GM19351 (cell line): ENCODE data around the gene ITGB7.

Experiments
- ATAC-seq: cut with Tn5 transposase; IDR thresholded peaks from one replicate; pipeline ENCODE4 v1.9.1; 2021; ENCODE audit warnings: mild to moderate bottlenecking, moderate library complexity; ENCODE audit not compliant: unreplicated experiment

Gene ITGB7

GRCh38 chr12:53207042-53207441 lies at the start of gene ITGB7:
Gene ITGB7 (minus strand): TSS chr12:53207251. CDS start chr12:53200443, 6,808 bp downstream.
- peak; percentile 53 for ATAC-seq

GRCh38 chr12:53255996-53256395 lies 48.9 kb upstream of the ITGB7 start:
- ATAC-seq: no peak

GRCh38 chr12:53254816-53255545 lies 47.9 kb upstream of the ITGB7 start:
- ATAC-seq: no peak

GRCh38 chr12:53253298-53253697 lies 46.2 kb upstream of the ITGB7 start:
- no peak for ATAC-seq

- no peak for ATAC-seq
Observed at GRCh38 chr12:53252349-53252916, 45.4 kb upstream of the ITGB7 start.

DNA sequence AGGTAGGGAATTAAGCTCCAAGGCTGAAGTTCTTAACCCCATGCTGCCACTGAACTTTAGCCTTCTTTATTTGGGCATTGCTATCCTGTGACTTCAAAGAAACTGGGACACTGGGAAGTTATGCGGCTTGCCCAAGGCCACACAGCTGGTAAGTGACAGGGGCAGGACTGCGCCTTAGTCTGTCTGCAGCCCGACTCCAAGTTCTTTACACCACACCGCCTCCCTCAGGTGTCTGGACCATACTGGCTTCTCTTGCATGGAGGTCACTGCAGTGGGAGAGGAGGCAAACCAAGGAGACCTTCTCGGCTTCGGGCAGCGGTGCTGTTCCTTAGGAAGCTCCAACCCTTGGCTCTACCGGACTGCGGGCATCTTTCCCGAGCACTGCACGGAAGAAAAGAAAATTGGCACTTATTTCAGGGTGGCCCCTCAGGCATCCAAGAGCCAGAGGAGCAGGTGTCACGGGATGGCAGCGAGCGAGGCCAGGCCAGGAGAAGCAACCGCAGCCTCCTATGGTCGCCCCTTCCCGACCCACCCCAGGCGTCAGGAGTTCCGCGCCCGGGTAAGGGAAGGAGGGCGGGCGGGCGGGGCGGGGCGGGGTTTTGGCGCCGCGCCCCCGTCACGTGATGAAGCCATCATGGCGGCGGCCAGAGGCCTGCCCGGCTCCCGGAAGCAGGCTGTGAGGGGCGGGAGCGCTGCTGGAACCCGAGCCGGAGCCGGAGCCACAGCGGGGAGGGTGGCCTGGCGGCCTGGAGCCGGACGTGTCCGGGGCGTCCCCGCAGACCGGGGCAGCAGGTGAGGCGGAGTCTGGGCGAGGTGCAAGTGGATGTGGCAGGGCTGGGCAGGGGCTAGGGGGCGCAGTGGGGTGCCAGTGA lies 44.7 kb upstream of the ITGB7 start:
- ATAC-seq: peak; percentile 71

GRCh38 chr12:53245286-53245685 lies 38.2 kb upstream of the ITGB7 start:
- no peak for ATAC-seq

DNA sequence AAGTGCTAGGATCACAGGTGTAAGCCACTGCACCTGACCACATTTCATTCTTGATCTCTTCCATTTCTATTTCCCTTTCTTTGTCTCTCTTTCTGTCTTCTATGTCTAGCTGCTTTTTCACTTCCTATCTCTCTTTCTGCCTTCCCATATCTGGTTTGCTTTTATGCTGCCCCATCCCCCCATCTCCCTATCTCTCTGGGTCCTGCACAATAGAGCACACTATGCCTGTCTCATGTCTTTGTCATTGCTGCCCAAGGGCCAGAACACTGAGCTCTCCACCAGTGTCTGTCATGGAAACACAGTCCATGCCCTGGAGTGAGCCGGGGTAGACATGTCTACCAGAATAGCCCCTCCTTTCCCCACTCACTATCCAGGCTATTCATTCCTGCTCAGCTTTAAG lies 37.3 kb upstream of the ITGB7 start:
- no peak for ATAC-seq

DNA sequence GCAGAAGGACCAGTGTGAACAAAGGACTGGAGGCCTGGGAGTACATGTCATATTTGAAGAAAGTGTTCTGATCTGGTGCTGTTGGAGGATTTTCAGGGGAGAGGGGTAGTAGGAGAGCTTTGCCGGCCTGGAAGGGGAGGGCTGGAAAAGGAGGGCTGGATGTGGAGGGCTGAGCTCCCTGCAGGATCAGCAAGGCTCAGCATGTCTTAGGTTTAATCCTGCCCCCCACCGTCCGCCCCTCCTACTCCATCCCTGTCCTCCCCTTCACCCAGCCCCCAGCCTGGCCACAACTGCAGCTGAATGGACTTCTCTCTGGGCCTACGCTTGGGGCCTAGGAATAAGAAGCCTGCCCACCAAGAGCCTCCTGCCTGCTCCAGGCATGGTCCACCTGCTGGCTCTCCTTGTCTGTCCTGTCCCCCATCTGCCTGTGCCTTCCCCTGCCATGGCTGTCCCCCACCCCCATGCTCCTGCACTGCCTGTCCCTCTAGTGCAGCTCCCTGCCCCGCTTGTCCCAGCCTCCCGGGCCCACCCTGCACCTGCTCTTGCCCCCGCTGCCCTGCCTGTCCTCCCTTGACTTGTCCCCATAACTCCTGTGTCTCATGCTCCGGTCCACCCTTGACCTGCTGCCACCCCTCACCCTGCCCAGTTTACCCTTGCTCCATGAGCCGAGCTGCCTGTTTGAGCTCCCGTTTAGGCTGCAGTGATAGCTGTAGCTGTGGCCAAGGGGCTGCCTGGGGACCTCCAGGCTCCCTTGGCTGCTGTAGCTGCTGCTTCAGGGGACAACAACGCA lies 34.8 kb upstream of the ITGB7 start:
- no peak for ATAC-seq

GRCh38 chr12:53239643-53240258 lies 32.7 kb upstream of the ITGB7 start:
- ATAC-seq: no peak

- ATAC-seq: no peak
Observed at GRCh38 chr12:53236443-53237111, 29.5 kb upstream of the ITGB7 start.

DNA sequence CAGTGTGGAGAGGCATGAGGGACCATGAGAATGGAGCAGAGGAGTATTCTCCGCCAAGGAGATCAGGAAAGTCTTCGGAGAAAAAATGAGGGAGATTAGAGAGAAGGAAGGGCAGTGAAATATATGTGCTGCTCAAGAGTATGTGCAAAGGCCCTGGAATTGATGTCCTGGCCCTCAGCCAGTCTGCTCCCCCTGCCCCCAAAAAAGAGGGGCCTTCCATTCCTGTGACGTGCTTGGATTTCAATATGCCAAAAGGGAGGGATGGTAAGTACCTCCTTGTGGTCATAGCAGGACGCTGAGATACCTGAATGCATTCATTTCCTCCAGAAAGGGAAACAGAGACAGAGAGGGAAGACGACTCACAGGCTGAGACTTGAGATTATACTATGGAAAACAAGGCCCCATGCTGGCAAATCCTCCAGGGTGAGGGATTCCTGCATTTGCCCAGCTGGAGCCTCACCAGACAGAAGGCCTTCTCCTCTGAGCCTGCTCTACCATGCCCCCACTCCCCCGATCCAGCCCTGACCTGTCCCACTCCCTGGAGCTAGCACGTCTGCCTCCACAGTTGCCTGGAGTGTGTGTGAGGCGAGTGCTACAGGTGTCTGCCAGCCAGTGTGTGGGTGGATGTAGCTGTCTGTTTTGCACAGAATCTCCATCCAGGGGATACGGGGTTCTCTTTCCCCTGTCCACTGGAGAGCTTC lies 28.8 kb upstream of the ITGB7 start:
- ATAC-seq: no peak

GRCh38 chr12:53235164-53235563 lies 28.1 kb upstream of the ITGB7 start:
- ATAC-seq: no peak

DNA sequence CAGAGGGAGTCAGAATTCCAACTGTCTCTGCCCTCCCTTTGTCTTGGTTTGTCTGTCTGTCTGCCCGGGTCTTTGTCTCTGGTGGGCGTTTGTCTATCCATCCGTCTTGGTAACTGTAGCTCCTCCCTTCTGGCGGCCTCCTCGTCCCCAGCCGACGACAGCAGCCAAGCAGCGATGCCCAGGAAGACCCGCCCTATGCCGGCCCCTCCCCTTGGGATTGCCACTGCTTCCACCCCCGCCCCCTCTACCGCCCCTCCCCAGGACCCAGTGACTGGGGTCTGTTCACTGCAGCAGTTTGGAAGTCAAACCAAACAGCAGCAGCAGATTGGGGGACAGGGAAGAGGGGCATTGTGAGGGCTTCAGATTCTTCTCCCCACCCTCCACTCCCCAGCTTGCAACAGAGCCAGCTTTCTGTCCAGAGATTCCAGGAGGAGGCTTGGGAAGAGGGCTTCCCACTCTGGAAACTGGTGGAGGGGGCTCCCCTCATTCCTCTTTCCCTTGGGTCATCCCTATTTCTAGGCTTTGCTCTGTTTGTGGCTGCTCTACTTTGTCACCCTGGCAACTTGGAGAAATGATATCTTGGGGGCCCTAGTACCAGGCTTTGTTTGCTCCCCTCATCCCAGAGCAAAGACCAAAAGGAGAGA lies 27.3 kb upstream of the ITGB7 start:
- no peak for ATAC-seq

DNA sequence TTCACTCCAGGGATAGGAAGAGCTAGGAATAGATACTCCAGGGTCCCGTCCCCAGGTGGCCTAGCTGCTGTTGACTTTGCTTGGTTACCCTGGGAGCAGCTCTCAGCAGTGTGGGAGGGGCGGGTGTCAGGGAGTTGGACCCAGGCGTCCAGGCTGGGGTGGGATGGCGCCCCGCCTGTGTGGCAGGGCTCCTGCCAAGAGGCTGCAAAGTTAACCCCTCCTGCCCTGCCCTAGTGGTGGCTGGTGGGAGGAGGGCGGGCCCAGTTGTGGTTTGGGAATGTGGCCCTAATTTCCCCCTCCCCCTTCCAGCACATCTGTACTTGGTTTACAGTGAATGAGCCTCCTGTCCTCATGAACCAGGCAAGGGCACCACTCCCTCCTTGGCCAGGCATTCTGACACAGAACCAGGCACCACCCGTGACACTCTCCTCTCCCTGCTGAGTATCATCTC lies 26.6 kb upstream of the ITGB7 start:
- no peak for ATAC-seq

DNA sequence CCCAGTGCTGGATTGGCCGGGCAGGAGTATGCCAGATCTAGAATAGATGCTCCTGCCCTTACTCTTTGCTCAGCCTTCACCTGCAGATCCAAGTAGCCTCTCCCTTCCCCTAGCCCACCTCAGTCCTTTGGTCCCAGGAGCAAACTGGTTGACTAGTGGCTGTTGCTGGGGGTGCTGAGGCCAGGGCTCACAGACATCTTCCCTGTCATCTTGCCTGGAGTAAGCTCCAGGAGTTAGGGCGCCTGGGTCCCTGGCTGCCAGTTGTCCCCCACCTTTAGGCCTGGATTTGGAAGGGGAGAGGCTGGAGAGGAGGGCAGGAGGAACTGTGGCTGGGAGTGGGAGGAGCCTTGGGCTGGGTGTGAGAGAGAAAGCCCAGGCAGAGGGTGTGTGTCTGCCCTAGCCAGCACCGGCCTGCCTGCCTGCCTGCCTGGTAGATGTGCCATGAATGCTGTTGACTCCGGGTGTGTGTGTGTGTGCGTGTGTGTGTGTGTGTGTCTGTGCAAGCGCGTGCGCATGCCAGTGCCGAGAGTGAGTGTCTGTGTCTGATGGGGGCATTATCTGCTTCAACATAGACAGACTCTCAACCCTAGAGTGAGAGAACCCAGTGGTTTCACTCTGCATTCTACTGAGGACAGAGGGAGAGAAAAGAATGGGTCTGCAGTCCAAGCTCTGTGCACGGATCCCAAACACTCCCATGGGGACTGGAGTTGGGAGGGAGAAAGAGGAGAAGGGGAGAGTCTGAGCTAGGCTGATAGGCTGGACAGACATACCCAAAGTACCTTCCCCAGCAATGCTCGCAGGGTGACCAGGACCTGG lies 25.8 kb upstream of the ITGB7 start:
- peak; percentile 30 for ATAC-seq

- peak; percentile 49 for ATAC-seq
Observed at GRCh38 chr12:53231921-53232645, 25.0 kb upstream of the ITGB7 start, which contains the start of gene RARG. Gene RARG (minus strand): TSS chr12:53232209. CDS start chr12:53227545, 4,664 bp downstream.

DNA sequence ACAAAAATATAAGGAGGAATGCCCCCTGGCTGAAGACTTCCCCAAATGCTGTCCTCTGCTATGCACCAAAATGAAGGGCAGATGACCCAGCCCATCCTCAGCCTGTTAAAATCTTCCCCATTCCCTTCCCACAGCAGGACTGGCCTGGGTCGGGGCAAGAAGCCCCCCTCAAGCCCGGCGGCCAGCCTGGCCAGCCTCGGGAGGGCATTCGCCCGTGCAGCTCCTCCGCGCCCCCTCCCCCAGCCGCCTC lies 24.5 kb upstream of the ITGB7 start:
- no peak for ATAC-seq
